Stimulated activated CD8-positive, alpha-beta memory T cell treated with anti-CD3 and anti-CD28 coated beads, Interleukin-4, amount 100 ng/mL, for 4 hours (primary cell): ENCODE results near the gene PCAT7.
"Not testable (repeated sequence)": the region's sequence is repeated elsewhere in the genome, so short reads cannot be mapped to it uniquely, and the experiment has no call there.

Source experiments
- DNase-seq, 2 donors: peaks; one replicate each; pipeline ENCODE4 v3.0.0-alpha.2; 2020; ENCODE audit warnings: low read depth in 2 of 2, low spot score in 1 of 2

PCAT7 gene

DNA sequence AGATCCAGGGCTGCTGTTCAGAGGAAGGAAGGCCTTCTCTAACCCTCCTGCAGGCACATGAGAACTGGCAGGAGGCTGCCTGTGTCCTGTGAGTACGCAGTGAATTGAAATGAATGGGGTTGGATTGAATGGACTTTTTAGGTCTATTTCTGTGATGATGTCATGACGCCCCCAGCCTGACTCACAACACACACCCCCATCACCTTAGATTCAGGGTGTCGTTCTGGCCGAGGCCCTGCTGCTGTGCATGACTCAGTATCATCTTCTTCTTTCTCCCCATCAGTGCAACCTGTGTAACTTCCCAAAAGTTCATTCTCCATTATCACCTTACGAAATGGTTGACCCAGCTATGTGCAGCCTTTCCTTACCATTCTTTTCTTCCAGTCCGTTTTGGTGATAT, 5.4 kb downstream of the PCAT7 start:
- DNase-seq, result no peak

GRCh38 chr9:94563548-94563947, 8.7 kb downstream of the PCAT7 start:
- no peak for DNase-seq

DNA sequence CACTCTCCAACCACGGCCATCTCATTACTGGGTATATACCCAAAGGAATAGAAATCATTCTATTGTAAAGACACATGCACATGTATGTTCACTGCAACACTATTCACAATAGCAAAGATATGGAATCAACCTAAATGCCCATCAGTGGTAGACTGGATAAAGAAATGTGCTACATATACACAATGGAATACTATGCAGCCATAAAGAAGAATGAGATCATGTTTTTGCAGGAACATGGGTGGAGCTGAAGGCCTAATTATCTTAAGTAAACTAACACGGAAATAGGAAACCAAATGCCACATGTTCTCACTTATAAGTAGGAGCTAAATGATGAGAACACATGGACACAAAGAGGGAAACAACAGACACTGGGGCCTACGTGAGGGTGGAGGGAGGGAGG, 9.4 kb downstream of the PCAT7 start:
- DNase-seq, result not testable (repeated sequence)

DNA sequence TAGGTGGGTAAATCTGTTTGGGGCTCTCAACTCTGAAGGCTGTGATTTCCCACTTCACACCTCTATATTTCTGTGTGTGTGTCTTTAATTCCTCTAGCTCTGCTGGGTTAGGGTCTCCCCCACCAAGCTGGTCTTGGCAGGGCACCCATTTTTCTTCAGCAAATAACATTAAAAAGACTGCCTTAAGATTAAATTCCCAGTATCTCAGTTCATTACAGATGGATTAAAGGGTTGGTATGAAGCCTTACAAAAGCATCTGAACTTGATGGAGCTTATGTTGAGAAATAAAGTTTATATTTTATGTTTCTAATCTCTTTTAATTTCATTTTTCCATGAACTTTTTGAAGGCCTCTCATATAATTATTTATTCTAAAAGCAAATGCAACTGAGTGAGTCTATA, 11.7 kb downstream of the PCAT7 start:
- DNase-seq, result no peak

GRCh38 chr9:94567271-94567670, 12.4 kb downstream of the PCAT7 start:
- no peak for DNase-seq

GRCh38 chr9:94568250-94568889, 13.5 kb downstream of the PCAT7 start:
- DNase-seq, result no peak

GRCh38 chr9:94568972-94569712, 14.3 kb downstream of the PCAT7 start:
- no peak for DNase-seq

DNA sequence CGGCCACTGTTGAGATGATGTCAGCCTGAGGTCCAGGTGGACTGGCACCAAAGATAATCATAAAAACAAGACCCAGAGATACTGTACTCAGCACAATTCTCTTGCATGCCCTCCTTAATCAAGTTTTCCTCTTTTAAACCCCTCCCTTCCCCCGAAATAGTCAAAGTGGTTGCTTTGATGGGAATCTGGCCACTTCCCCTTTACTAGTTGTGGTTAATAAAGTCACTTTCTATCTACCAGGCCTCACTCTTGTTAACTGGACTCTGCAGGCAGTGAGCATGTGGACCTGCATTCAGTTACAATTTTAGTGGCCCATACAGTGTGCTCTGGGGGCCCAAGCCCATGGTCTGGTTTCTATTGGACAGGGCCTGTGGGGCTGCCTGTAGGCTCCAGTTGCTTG, 21.2 kb downstream of the PCAT7 start:
- DNase-seq, result no peak

GRCh38 chr9:94577036-94577435, 22.2 kb downstream of the PCAT7 start:
- no peak for DNase-seq

- DNase-seq, result no peak
Measured at GRCh38 chr9:94577571-94577970, 22.7 kb downstream of the PCAT7 start.

- DNase-seq, result no peak
Measured at GRCh38 chr9:94581728-94582127, 26.8 kb downstream of the PCAT7 start.

DNA sequence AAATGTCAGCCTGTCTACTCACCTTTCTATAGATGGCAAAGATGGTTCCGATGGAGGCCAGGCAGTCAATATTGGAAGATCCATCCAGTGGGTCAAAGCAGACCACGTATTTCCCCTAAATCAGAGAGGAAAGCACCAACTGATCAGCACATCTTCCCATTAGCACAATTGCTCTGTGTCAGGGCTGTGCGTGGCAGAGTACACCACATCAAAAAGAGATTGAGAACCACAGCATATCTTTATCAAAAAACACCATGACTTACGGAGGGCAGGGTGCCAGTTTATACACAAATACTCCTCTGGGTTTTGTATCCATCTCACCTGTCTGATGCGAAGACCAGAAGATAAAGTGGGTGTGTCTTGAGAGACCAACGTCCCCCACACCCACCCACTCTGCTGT, 29.7 kb downstream of the PCAT7 start:
- DNase-seq, result no peak

DNA sequence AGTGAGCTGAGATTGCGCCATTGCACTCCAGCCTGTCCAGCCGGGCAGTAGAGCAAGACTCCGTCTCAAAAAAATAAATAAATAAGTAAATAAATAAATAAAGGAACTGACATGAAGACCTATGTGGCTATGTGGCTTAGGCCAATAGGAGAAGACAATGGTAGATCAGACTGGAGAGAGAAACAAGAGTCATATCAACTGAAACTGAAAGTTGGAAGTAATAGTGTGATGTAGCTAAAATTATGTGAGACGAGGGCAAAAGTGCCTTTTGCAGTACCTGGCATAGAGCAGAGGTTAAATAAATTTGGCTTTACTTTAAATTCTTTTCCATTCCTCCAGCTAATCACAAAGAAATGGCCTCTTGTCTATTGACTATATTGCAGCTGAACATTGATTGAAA, 31.4 kb downstream of the PCAT7 start:
- no peak for DNase-seq

DNA sequence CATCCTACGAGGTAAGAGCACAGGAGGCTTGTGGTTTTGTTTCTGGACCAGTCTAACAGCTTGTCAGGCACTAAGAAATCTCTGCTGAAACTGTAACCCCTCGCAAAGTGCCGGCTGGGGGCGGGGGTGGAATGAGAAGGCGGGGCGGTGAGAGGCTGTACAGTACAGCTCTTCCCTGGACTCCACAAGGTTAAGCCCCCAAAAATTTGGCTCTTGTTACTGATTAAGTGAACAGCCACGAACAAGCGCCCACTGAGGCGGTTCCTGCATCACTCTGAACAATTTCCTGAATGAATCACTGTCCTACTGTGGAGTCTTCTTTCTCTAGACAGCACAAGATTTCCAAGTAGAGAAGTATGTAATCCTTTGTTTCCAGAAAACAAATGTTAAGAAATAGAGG, 31.9 kb downstream of the PCAT7 start:
- DNase-seq, result no peak

DNA sequence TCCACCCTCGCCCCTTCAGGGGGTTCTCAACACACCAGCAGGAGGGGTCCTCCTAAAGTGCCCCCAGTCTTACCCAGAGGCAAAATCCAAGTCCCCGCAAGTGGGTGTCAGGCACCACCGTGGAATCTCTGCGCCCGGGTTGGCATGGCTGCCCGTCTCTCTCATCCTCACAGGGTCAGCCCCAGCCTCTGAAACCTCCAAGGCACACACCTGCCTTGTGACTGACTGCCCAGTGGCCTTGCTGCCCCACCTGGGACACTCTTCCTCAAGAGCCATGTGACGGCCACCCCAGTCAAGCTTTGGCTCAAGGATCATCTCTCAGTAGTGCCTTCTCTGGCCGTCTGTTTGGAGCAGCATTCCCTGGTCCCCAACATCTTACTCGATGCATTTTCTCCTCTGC, 33.8 kb downstream of the PCAT7 start:
- DNase-seq, result no peak

DNA sequence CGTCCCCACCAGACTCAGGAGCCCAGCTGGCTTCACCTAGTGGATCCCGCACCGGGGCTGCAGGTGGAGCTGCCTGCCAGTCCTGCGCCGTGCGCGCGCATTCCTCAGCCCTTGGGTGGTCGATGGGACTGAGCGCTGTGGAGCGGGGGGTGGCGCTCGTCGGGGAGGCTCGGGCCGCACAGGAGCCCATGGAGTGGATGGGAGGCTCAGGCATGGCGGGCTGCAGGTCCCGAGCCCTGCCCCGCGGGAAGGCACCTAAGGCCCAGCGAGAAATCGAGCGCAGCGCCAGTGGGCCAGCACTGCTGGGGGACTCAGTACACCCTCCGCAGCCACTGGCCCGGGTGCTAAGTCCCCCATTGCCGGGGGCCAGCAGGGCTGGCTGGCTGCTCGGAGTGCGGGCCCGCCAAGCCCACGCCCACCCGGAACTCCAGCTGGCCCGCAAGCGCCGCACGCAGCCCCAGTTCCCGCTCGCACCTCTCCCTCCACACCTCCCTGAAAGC, 36.2 kb downstream of the PCAT7 start:
- not testable (repeated sequence) for DNase-seq

DNA sequence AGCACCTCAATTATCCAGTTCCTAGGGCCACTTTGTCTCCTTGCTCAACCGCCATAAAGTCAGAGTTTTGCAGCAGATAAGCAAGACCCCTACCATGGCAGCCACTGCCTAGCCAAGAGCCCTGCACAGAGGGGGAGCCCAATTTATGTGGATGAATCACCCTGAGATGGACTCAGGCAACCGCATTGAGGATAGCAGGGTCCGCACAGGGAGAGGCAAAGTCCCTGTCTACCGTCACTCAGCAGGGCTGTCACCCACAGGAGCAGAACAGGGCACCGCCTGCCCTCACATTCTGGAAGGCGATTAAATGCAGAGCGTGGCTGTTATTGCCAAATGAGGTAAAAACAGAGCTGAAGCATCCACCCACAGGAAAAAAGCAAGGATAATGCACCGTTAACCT, 37.0 kb downstream of the PCAT7 start:
- no peak for DNase-seq

DNA sequence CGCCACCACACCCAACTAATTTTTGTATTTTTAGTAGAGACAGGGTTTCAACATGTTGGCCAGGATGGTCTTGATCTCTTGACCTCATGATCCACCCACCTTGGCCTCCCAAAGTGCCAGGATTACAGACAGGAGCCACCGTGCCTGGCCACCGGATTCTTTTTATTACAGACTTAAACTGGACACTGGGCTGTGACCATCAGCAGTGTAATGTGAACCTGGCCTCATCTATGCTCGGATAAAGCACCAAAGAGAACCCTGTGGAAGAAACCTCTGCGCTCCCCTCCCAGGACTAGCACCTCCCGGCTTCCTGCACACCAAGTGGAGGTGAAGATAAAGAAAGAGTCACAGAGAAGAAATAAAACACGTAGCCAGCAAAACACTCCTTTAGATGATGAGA, 37.8 kb downstream of the PCAT7 start:
- not testable (repeated sequence) for DNase-seq

GRCh38 chr9:94593459-94594345, 38.8 kb downstream of the PCAT7 start, which contains the start of gene FBP2:
Gene FBP2 (minus strand): TSS chr9:94593824. CDS start chr9:94593726, 98 bp downstream.
- DNase-seq, result no peak

DNA sequence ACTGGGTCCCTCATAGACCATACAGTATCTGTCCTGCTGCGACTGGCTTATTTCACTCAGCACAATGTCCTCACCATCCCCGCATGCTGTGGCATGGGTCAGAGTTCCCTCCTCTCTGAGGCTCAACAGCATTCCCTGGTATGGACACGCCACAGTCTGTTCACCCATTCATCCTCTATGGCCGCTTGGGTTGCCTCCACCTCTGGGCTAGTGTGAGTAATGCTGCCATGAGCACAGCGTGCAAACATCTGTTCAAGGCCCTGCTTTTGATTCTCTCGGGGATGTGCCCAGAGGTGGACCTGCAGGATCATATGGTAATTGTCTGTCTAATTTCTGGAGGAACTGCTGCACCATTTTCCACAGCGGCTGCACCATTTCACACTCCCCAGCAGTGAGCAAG, 44.2 kb downstream of the PCAT7 start:
- DNase-seq, result no peak

- DNase-seq, result no peak
Measured at GRCh38 chr9:94600258-94600657, 45.4 kb downstream of the PCAT7 start.

DNA sequence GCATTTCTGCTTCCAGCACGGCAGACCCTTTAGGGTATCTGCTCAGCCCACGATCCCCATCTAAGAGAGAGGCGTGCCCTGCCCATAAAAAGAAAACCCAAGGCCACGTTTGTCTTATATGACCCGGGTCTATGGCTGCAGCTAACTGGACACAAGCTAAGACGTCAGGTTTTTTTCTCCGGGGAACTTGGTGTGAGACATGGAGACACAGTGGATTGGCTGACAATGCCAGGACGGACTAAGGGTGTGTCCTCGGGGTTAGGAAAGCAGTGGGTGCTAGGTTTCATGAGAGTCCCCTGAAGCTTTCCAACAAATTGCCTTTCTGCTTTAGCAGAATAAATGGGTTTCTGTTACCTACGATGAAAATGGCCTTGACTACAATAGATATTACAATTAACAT, 45.8 kb downstream of the PCAT7 start:
- no peak for DNase-seq
